HAP-1 (cell line): ENCODE measurements around the gene CCT7.

Experiments used
- DNase-seq, 2 experiments: peaks; one replicate each; pipeline ENCODE4 v3.0.0-alpha.2; 2016 to 2020; ENCODE audit warnings: low spot score in 2 of 2
- H3K27me3 ChIP-seq: fragments of 250-450 bp; sonication (Bioruptor Pico); 2 replicates; pipeline ENCODE4 v1.5.1; 2020; ENCODE audit warnings: low read depth, mild to moderate bottlenecking, moderate library complexity
- H3K36me3 ChIP-seq: fragments of 250-450 bp; sonication (Bioruptor Pico); replicated peaks from 2 replicates; pipeline ENCODE4 v1.5.1; 2020; ENCODE audit warnings: mild to moderate bottlenecking
- H3K4me1 ChIP-seq: fragments of 250-450 bp; sonication (Bioruptor Pico); 2 replicates; pipeline ENCODE4 v1.5.1; 2020; ENCODE audit warnings: mild to moderate bottlenecking
- H3K4me3 ChIP-seq: fragments of 250-450 bp; sonication (Bioruptor Pico); 2 replicates; pipeline ENCODE4 v1.5.1; 2020; ENCODE audit warnings: mild to moderate bottlenecking, moderate library complexity
- H3K9me3 ChIP-seq: fragments of 250-450 bp; sonication (Bioruptor Pico); 2 replicates; pipeline ENCODE4 v1.5.1; 2020; ENCODE audit warnings: mild to moderate bottlenecking, moderate library complexity
- in situ Hi-C: fragments of 300-500 bp; cut with MboI; formaldehyde crosslinking; loops from 3 replicates; pipeline ENCODE4 v1.14.3; 2020; ENCODE audit warnings: low sequenced_read_pairs, inconsistent platforms, mixed read lengths

CCT7 gene

DNA sequence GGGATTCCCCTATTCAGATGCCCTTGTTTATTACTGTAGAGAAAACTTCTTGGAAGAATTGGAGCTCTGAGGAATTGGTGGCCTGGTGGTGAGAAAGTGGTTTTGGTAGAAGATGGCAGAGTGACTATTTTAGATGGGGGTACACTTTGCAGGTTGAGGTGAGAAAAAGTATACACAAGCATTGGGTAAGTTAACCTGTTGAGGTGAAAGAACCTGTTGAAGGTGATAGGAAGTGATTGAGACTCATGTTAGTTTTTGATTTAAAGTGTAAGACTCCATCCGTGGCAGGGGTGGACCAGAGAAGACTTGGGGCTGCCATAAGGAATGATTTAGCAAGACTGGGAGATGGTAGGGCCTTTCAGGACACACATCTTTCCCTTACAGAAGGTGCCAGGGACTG is 3.1 kb downstream of the CCT7 start:
- Histone ChIP-seq H3K4me3 (no peak overlapping the region), H3K36me3 (peaks cover 54% of the 10 kb centered on the region), H3K4me1 (peaks cover 21% of the 10 kb centered on the region), H3K27me3 (no peaks in the 10 kb centered on the region), H3K9me3 (no peaks in the 10 kb centered on the region)
- DNase-seq, result no peak
- in situ Hi-C loops, result no loop called here

DNA sequence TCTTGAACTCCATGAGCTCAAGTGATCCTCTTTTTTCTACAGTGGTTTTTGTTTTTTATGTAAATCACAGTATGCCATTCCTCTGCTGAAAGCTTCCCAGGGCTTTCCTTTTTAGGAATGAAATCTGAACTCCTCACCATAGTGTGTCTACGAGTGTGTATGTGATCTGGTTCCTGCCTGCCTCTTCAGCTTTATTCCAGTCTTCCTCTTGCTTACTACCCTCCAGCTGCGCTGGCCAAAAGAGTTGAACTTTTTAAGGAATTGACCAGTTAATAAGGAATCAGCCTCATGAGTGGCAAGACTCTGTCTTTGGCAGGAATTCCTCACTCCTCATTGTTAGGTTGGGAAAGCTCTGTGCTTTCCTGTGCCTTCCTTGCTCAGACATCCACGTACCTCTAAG is 4.0 kb downstream of the CCT7 start:
- Histone ChIP-seq H3K4me1 (peaks cover 21% of the 10 kb centered on the region), H3K36me3 (peaks cover 64% of the 10 kb centered on the region), H3K27me3 (no peaks in the 10 kb centered on the region), H3K4me3 (no peak overlapping the region), H3K9me3 (no peaks in the 10 kb centered on the region)
- in situ Hi-C loops, result no loop called here
- DNase-seq, result peak in 1 of 2 experiments; percentile 25

DNA sequence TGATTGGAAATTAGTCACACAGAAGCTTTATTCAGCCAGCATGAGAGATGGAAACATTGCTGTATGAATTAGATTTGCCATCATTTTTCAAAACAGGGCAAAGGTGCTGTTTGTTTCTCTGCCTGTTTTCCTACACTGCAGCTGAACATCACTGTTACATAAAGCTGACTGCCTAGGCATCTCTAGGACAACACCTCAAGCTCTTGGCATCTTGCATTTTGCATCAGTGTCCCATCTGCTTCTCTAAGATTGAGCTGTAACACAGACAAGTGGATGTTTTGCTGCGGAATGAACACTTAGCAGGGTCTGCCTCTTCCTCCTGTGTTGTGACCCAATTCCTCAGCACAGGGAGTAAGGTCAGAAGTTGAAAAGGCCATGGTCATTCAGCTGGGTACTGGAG is 4.9 kb downstream of the CCT7 start:
- no peak overlapping the region for H3K4me3 ChIP-seq
- H3K9me3 ChIP-seq, result no peaks in the 10 kb centered on the region
- peaks cover 21% of the 10 kb centered on the region for H3K4me1 ChIP-seq
- H3K27me3 ChIP-seq, result no peaks in the 10 kb centered on the region
- in situ Hi-C loops, result no loop called here
- DNase-seq, result no peak
- peaks cover 72% of the 10 kb centered on the region for H3K36me3 ChIP-seq

DNA sequence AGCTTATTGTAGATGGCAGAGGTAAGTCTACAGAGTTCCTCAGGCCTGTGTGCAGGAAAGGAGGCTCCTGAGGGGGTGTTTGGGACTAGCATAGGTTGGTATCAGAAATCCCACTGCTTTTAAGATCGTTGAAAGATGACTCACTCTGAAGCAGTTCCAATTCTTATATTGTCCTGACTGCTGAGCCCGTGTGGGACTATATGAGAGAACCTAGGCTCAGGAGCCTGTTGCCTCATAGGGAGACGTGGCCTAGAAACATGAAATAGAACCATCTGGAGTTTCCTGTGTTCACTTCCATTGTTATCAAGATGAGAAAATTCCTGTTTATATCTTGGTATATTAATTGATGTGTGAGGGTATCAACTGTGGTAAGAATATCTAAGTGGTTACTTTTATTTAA is 5.7 kb downstream of the CCT7 start:
- Histone ChIP-seq H3K36me3 (peaks cover 75% of the 10 kb centered on the region), H3K4me3 (no peak overlapping the region), H3K4me1 (peaks cover 21% of the 10 kb centered on the region), H3K27me3 (no peaks in the 10 kb centered on the region), H3K9me3 (no peaks in the 10 kb centered on the region)
- no peak for DNase-seq
- in situ Hi-C loops, result no loop called here

DNA sequence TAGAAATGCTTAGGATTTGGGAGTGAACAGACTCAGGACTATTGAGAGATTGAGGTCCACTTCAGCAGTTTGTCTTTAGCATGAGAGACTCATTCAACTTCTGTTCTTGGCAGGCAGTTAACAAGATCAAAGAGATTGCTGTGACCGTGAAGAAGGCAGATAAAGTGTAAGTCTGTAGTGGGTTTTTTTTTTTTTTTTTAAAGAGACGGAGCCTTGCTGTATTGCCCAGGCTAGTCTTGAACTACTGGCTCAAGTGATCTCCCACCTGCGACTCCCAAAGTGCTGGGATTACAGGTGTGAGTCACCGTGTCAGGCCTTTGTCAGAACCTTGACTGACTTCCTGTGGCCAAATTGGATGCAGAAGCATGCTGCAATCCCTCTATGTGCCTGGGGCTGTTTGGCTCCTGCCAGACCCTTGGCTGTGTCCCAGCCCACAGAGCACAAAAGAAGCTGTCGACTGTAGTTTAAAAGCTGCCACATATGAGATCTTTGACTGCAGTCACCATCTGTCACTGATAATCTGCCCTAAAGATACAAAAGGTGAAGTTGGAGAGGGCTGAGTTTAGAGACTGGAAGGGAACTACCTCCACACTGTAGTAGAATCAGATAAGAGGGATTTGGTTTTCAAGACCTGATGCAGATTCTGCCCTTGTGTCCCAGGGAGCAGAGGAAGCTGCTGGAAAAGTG is 9.9 kb downstream of the CCT7 start:
- no peaks in the 10 kb centered on the region for H3K27me3 ChIP-seq
- peaks cover 98% of the 10 kb centered on the region for H3K36me3 ChIP-seq
- peak; percentile 23 to 64 for DNase-seq
- no peak overlapping the region for H3K4me3 ChIP-seq
- in situ Hi-C loops, result no loop called here
- H3K9me3 ChIP-seq, result no peaks in the 10 kb centered on the region
- no peaks in the 10 kb centered on the region for H3K4me1 ChIP-seq

DNA sequence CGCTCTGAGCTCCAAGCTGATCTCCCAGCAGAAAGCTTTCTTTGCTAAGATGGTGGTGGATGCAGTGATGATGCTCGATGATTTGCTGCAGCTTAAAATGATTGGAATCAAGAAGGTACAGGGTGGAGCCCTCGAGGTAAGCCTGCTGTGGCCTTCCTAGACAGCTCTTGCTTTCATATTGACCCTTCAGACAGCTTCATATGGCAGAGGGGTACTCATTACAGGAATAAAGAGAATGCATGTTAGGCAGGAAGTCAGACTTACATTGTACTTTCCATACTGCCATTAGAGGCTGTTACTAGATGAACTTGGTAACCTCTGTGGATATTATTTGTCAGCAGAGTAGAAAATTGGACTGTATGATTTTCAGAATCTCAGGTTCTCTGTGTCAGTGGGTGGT is 10.5 kb downstream of the CCT7 start:
- H3K9me3 ChIP-seq, result no peaks in the 10 kb centered on the region
- no peaks in the 10 kb centered on the region for H3K27me3 ChIP-seq
- no peak for DNase-seq
- peaks cover 98% of the 10 kb centered on the region for H3K36me3 ChIP-seq
- H3K4me3 ChIP-seq, result no peak overlapping the region
- in situ Hi-C loops, result no loop called here
- H3K4me1 ChIP-seq, result no peaks in the 10 kb centered on the region

DNA sequence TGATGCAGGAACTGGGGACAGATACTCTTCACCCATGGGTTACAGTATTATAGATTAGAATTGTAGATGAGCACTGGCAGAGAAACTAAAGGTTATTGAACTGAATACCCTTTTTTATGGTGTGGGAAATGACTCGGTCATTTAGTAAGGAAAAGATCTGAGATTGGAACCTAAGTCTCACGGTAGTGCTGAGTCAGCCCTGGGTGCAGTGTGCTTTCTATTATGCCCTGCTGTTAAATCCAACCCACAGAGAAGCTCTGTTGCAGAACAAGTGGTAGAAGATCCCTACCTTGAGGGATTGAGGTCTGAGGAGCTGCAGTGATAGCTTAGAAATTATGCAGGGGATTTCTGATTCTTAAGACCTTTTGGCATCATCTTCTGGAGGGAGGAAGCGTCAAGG is 12.7 kb downstream of the CCT7 start:
- no peak overlapping the region for H3K4me3 ChIP-seq
- H3K9me3 ChIP-seq, result no peaks in the 10 kb centered on the region
- H3K27me3 ChIP-seq, result no peaks in the 10 kb centered on the region
- no peak for DNase-seq
- peaks cover 100% of the 10 kb centered on the region for H3K36me3 ChIP-seq
- in situ Hi-C loops, result no loop called here
- no peaks in the 10 kb centered on the region for H3K4me1 ChIP-seq

DNA sequence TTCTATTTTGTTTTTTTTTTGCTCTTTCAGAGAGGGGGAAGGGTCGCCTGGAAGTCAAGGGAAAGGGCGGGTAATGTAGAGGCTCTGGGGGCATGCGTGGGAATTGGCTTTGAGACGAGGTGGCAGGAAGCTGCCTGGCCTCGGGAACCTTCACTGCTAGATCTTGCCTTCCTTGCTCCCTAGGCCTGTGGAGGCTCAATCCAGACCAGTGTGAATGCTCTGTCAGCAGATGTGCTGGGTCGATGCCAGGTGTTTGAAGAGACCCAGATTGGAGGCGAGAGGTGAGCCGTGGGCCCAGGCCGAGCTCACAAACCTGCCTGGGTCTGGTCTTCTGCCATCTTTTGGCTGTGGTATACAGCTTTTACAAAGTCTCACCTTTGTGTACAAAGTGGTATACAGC is 15.5 kb downstream of the CCT7 start:
- in situ Hi-C loops, result no loop called here
- Histone ChIP-seq H3K27me3 (no peaks in the 10 kb centered on the region), H3K36me3 (peaks cover 96% of the 10 kb centered on the region), H3K9me3 (no peaks in the 10 kb centered on the region), H3K4me1 (no peaks in the 10 kb centered on the region), H3K4me3 (no peak overlapping the region)
- no peak for DNase-seq

DNA sequence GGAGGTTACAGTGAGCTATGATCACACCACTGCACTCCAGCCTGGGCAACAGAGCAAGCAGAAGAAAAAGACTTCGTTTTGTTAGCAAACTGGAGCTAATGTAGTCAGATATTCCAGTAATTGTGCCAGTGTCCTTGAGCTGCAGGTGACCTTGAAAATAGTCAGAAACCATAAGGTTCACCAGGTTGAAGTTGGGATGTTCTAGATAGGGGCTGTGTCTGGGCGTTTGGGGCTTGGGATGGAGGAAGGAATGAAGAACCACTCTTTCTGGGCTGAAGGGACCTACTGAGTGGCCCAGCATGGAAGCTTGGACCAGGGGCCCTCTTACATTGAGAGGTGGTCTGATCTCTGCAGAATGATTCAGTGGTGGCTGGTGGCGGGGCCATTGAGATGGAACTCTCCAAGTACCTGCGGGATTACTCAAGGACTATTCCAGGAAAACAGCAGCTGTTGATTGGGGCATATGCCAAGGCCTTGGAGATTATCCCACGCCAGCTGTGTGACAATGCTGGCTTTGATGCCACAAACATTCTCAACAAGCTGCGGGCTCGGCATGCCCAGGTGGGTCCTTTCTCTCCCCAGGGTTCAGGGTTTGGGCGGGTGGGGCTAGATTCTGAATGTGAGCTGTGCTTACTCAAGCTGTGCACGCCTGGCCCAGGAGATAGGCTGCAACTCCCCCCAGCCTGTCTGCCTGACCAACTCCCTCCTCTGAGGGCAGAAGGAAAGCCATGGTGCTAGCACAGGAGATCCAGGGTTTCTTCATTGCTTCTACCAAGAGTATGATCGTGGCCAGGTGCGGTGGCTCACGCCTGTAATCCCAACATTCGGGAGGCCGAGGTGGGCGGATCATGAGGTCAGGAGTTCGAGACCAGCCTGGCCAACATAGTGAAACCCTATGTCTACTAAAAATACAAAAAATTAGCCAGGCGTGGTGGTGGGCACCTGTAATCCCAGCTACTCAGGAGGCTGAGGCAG is 17.1 kb downstream of the CCT7 start:
- Histone ChIP-seq H3K4me1 (no peaks in the 10 kb centered on the region), H3K9me3 (no peaks in the 10 kb centered on the region), H3K27me3 (no peaks in the 10 kb centered on the region), H3K36me3 (peaks cover 81% of the 10 kb centered on the region), H3K4me3 (no peak overlapping the region)
- DNase-seq, result no peak
- in situ Hi-C loops, result no loop called here

DNA sequence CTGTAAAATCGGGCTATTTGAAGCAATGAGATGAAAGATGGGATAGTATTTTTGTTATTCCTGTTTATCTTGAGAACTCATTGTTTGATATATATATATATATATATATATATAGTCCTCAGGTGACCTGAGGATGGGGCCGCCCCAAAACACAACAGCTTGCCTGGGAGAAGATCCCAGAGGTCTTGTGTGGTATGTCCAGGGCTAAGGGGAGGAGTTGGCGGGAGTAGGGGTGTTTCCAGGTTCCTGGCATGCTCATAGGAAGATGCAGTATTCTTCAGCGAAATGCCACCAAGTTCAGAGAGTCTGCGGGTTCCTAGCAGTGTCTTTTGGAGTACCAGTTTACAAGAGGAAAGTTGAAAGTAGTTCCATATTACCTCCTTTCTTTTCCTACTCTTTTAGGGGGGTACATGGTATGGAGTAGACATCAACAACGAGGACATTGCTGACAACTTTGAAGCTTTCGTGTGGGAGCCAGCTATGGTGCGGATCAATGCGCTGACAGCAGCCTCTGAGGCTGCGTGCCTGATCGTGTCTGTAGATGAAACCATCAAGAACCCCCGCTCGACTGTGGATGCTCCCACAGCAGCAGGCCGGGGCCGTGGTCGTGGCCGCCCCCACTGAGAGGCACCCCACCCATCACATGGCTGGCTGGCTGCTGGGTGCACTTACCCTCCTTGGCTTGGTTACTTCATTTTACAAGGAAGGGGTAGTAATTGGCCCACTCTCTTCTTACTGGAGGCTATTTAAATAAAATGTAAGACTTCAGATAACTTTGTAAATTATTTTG is 18.3 kb downstream of the CCT7 start:
- in situ Hi-C loops, result no loop called here
- no peak for DNase-seq
- no peaks in the 10 kb centered on the region for H3K9me3 ChIP-seq
- H3K4me3 ChIP-seq, result no peak overlapping the region
- peaks cover 68% of the 10 kb centered on the region for H3K36me3 ChIP-seq
- no peaks in the 10 kb centered on the region for H3K4me1 ChIP-seq
- H3K27me3 ChIP-seq, result no peaks in the 10 kb centered on the region

DNA sequence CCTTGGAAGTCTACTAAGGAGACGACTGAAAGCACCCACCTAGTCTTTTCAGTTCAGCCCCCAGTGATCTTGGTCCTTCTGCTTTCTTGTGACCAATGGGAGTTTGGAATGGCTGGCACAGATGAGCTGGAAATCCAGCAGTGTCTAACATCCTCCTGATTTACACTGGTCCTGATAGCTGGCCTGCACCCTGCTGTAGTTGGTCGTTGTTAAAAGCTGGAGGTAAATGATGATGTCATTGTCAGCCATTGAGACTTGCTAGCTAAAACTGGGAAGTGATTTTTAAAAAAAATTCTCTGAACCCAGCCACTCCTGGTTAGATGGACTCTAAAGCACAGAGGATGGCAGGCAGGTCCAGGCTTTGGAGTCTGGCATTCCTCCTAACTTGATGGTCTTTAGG is 19.3 kb downstream of the CCT7 start:
- Histone ChIP-seq H3K4me1 (no peaks in the 10 kb centered on the region), H3K36me3 (peaks cover 59% of the 10 kb centered on the region), H3K9me3 (no peaks in the 10 kb centered on the region), H3K4me3 (no peak overlapping the region), H3K27me3 (no peaks in the 10 kb centered on the region)
- DNase-seq, result no peak
- in situ Hi-C loops, result no loop called here

DNA sequence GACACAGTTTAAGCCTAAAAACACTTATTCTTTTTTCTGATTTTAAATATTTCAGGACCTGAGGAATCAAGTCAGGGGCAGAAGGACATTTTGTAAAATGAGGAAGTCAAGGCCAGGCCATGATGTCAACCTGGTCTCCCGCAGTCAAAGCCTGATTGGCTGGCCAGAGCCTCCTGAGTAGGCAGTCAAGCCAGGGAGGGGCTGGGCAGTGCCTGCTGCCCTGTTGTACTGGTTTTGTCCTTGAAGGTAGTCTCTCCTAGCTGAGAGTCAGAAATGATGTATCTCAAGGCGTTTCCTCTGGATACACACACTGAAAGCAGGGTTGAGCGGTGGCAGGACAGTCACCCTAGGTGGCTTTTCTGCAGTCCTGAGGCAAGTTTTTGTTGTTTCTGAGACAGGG is 19.8 kb downstream of the CCT7 start:
- Histone ChIP-seq H3K4me3 (no peak overlapping the region), H3K4me1 (no peaks in the 10 kb centered on the region), H3K9me3 (no peaks in the 10 kb centered on the region), H3K27me3 (no peaks in the 10 kb centered on the region), H3K36me3 (peaks cover 58% of the 10 kb centered on the region)
- in situ Hi-C loops, result no loop called here
- no peak for DNase-seq

DNA sequence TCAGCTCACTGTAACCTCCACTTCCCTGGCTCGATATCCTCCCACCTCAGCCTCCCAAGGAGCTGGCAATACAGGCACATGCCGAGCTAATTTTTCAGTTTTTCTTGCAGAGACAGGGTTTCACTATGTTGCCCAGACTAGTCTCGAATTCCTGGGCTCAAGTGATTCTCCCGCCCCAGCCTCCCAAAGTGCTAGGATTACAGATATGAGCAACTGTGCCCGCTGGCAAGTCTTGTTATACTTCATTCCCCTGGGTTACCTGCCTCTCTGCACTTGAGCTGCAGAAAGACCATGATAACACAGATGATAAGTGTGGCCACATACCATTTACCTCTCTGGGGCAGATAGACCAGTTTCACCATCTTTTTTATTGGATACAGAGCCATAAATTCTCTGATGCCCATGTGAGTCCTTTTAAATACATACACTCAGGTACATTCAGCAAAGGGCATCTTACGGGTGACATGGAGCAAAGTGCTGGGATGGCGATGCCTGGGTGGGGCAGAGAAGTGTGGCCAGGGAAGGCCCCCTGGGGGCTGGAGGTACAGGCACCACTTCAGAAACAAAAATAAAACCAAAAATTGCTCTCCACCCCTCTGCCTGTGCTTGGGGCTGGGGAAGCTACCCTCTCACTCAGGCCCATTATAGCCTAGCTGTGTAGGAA is 20.4 kb downstream of the CCT7 start:
- in situ Hi-C loops, result no loop called here
- Histone ChIP-seq H3K4me1 (no peaks in the 10 kb centered on the region), H3K9me3 (no peaks in the 10 kb centered on the region), H3K27me3 (no peaks in the 10 kb centered on the region), H3K36me3 (peaks cover 56% of the 10 kb centered on the region), H3K4me3 (no peak overlapping the region)
- no peak for DNase-seq
